H1 (cell line): Measurements from ENCODE around the gene SIPA1L3.

ENCODE experiments used
- CREB1 ChIP-seq: IDR thresholded peaks from 2 replicates; pipeline ENCODE4 v1.6.1; 2012; ENCODE audit warnings: inconsistent platforms
- PHF8 ChIP-seq: fragments of 200-600 bp; sonication (generic); conservative IDR thresholded peaks from 2 replicates; pipeline ENCODE4 v1.7.1; 2012; ENCODE audit warnings: low read depth, mild to moderate bottlenecking, inconsistent platforms, low read length, moderate library complexity
- TF ChIP-seq, protein P1 (sequence below), 3 experiments: IDR thresholded peaks; 1 replicate in 2 of 3; 2 replicates in 1 of 3; pipeline versions ENCODE4 v1.5.1 to v1.6.1; 2011; ENCODE audit warnings: low read length in 3 of 3, mild to moderate bottlenecking in 3 of 3, inconsistent platforms in 2 of 3, low read depth in 1 of 3, moderate library complexity in 1 of 3; ENCODE audit not compliant: insufficient read depth in 1 of 3; ENCODE audit errors: control extremely low read depth in 1 of 3
- TF ChIP-seq, protein P2 (sequence below): IDR thresholded peaks from 2 replicates; pipeline ENCODE4 v1.6.1; 2012; ENCODE audit warnings: inconsistent platforms

- TF ChIP-seq, protein P1, sequence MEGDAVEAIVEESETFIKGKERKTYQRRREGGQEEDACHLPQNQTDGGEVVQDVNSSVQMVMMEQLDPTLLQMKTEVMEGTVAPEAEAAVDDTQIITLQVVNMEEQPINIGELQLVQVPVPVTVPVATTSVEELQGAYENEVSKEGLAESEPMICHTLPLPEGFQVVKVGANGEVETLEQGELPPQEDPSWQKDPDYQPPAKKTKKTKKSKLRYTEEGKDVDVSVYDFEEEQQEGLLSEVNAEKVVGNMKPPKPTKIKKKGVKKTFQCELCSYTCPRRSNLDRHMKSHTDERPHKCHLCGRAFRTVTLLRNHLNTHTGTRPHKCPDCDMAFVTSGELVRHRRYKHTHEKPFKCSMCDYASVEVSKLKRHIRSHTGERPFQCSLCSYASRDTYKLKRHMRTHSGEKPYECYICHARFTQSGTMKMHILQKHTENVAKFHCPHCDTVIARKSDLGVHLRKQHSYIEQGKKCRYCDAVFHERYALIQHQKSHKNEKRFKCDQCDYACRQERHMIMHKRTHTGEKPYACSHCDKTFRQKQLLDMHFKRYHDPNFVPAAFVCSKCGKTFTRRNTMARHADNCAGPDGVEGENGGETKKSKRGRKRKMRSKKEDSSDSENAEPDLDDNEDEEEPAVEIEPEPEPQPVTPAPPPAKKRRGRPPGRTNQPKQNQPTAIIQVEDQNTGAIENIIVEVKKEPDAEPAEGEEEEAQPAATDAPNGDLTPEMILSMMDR (IDR thresholded peaks at IDR 0.05; ENCODE audit: control extremely low read depth in 1 of 3, insufficient read depth in 1 of 3, low read depth in 1 of 3, low read length in 3 of 3): no peak
- TF ChIP-seq, protein P2, sequence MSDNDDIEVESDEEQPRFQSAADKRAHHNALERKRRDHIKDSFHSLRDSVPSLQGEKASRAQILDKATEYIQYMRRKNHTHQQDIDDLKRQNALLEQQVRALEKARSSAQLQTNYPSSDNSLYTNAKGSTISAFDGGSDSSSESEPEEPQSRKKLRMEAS: no peak
- TF ChIP-seq PHF8 (no peak), CREB1 (no peak)
These were observed 118.9 kb downstream of the SIPA1L3 start for GRCh38 chr19:38025909-38026307.
